Activated T-helper 1 cell treated with anti-CD3 and anti-CD28 coated beads, Interleukin-2, amount 50 U/mL, for 16 hours (primary cell): Measurements from ENCODE around the gene YBEY.
A peak's percentile ranks its signal among the peaks of the same experiment; 100 is the strongest.
"Not testable (repeated sequence)": the region's sequence is repeated elsewhere in the genome, so short reads cannot be mapped to it uniquely, and the experiment has no call there.

Source experiments
- DNase-seq, 2 donors: peaks; one replicate each; pipeline ENCODE4 v3.0.0-alpha.2; 2020; ENCODE audit warnings: low read depth in 1 of 2, low spot score in 1 of 2

The YBEY gene, protein sequence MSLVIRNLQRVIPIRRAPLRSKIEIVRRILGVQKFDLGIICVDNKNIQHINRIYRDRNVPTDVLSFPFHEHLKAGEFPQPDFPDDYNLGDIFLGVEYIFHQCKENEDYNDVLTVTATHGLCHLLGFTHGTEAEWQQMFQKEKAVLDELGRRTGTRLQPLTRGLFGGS

DNA sequence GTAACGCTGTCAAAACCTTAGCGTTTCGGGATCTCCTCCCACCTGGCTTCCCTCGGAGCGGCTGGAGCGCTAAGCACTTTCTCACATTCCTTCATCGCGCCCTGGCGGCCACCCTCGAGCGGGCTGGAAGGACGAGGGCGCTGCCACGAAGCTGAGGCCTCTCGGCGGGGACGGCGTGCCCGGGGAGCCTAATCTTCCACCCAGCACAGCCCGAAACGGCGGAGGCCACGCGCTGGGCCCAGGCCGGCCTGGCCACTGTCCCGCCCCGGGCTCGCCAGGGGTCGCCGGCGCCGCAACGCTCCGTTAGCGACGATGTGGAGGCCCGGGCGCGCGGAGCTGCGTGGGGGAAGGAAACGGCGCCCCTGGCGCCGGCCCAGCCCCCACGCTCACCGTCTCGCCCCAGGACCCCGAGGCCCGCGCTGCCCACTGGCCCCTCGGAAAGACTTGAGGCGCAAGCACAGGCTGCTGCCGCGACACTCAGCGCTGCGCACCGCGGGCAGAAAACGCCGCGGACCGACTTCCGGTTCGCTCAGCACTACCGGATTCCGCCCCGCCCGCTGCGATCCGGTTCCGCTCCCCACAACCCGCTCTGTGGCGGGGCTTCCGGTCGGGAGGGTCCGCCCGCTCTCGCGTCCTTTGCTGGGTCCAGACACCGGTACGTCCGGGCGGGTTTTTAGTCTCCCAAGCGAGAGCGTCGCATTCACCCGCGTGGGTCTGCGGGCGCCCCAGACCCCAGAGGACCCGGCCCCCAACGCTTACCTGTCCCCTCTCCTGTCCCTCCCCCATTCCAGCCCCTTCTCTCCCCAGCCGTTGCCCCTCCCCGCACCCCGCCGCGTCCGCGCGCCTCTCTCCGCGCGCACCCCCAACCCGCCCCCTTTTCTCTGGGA lies at the start of gene YBEY:
Gene YBEY (plus strand): TSS at position 582 of the 887 bp plus-strand sequence. CDS start 572 bp downstream, outside the sequence.
- peak; percentile 73 to 79 for DNase-seq

DNA sequence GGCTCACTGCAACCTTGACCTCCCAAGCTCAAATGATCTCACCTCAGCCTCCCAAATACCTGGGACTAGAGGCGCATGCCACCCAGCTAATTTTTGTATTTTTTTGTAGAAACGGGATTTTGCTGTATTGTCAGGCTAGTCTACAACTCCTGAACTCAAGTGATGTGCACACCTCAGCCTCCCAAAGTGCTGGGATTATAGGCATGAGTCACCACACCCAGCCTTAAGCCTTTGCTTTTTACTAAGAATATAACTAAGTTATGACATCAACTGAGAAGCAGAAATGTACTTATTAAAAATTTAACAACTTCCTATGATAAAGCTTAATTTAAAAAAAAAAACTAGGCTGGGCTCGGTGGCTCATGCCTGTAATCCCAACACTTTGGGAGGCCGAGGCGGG lies 48.7 kb upstream of the YBEY start:
- no peak for DNase-seq

DNA sequence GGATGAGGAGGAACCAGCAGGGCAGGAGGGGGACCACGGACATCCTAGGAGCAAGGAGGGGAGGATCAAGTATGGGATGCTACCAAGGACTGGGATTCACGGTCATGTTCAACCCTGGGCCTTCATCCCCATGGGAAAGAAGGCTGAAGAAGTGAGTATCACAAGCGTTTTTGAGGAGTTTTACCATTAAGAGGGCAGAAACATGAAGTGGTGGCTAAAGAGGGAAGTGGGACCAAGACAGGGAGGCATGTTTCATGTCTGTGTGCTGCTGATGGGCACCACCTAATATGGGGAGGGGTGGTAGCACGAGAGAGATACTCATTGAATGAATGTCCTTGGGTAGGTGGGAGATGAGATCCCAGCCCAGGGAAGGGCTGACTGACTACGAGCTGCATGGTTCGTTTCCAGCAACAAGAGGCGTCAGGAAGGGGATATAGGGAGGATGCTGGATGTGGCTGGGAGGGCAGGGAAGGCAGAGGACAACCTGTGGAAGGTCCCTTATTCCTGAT lies 46.3 kb upstream of the YBEY start:
- DNase-seq = no peak

DNA sequence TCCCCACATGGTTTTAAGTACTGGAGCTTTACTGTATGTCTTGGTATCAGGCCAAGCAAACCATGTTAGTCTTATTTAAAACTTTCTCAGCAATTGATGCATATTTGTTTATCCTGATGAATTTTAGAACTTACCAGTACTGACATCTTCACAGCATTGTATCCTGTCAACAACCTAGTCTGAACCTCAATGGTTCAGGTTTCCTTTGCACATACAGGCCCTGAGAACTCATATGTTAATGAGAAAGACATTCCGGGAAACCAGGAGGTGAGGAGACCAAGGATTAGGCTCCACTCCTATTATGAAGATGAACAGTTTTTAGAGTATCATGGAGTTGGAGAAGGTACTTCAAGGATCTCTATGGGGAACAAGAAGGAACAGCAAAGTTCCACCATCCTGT lies 44.6 kb upstream of the YBEY start:
- not testable (repeated sequence) for DNase-seq

DNA sequence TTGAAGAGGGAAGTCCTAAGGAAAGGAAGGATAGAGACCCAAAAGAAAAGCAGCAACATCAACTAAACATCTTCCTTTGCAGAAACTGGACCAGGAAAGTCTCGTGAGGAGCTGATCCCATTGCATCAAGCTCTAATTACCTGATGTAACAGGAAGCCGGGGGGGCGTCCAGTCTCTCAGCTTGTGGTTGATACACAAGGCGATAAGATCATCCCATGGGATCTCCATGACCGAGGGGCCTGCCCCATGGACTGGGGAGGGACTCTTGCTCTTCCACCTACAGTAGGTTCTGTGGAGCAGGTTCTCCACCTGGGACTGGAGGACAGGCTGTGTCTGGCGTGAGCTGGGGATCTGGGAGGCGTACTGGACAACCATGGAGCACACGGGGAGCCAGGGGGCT lies 42.8 kb upstream of the YBEY start:
- no peak for DNase-seq

DNA sequence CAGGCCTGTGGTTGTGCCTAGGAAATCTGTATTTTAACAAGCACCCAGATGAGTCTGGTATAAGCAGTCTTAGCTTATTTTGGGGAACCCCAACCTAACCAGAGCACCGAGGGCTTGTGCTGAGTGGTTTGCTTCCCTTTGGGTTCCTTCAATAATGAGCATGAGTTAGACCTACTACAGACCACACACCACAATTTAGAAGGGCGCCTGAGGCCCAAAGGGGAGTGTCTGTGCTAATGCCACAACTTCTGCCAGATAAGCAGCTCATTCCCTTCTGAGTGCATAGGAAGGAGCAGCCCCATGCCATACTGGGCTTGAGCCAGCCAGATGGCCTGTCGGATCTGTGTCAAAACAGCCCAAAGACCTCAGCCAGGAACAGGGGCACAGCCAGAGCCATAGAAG lies 42.2 kb upstream of the YBEY start:
- DNase-seq = no peak

DNA sequence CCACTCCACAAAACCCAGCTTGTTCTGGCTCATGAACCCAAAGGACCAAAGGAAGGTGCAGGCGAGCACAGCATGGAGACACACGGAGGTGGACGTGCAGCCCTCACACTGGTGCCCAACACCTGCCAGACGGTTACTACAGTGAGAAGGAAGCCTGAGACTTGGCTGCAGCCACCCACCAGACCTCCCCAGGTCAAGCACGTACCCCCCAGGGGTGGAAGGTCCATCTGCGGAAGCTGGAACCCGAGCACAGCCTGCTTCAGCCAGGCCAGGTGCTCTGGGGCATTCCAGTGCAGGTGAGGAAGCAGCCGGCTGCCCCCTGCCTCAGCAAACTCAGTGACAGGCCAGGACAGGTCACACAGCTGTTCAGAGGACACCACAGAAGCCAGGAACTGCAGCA lies 41.5 kb upstream of the YBEY start:
- DNase-seq = no peak

DNA sequence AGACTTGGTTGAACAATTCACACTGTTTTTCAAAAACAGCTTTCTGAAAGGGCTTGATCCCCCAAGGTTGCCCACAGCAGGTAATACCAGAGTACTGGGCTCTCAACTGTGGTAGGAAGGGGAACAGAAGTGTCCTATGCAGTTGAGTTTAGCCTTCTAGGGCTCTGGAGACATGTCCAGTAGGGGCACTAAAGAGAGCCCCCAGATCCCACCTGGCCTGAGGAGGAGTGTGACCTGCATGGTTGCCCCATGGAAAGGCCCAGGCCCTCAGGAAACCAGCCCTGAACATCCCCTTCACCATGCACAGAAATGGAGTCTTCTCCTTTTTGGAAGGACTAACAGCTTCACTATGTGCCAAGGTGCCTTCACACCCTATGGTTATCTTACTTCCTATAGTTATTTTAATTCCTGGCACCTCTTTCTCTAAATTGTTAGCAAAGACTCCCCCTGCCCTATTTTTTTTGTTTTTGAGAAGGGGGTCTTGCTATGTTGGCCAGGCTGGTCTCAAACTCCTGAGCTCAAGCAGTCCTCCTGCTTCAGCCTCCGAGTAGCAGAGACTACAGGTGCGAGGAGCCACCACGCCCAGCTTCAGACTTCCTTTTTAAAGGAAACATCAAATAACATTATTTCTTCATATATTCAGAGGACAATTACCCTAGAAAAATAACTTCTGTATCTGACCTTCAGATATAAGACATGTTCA lies 40.8 kb upstream of the YBEY start:
- no peak for DNase-seq

DNA sequence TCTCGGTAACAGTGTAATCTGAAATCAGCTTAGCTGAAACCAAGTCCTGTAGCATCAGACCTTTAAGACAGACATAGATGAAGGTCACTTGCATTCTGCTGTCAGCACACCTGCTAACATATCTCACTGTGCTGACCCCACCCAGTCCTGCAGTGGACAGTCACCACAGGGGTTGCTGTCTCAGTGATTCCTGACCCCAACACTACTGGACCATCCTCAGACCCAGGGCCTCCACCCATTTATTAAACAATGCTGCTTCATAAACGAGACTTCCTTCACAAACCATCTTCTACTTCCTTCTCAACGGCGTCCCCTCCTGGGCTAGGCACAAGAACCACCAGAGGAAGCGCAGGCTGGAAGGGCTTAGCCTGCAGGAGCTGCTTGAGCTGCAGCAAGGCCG lies 39.8 kb upstream of the YBEY start:
- DNase-seq = no peak

DNA sequence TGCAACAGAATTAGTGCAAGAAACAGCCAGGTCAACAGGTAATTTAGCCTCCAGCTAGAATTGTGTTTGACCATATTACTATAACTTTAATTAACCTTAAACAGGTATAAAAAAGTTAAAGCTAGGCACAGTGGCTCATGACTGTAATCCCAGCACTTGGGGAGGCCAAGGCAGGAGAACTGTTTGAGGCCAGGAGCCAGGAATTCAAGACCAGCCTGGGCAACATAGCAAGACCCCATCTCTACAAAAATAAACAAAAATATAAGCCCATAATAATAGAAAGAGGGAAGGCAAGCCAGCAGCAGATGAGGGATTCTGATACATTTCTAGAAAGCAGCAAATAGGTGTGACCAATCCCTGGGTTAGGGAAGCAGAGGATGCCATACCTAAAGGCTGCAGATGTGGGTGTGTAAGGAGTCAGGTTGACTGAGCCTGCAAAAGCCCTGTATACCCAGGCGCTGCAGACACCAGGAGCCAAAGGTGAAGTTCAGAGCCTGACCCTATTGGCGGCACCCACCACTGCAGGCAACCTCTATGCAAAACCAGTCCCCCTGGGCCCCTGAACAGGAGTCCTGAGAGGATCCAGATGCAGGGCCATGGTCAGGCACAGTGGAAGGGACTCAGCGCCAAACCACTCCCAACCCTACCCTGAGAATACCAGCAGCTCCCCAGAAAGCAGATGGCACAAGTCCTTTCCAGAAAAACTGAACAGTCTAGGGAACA lies 38.3 kb upstream of the YBEY start:
- no peak for DNase-seq

DNA sequence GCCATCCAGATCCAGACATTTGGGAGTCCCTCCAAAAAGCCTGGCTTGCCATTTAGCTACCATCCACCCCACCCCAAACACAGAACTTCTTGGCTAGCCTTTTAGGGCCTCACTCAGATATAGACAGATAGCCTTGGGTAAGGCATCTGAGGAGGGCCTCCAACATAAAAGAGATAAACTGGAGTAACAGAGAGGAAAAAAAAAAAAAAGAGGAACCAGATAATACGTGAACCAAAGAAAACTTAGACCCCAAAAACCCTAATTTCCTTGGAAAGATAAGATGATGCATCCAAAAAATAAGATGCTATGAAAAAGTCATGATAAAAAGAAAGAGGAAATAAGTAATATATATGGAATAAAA lies 37.7 kb upstream of the YBEY start:
- DNase-seq = no peak

DNA sequence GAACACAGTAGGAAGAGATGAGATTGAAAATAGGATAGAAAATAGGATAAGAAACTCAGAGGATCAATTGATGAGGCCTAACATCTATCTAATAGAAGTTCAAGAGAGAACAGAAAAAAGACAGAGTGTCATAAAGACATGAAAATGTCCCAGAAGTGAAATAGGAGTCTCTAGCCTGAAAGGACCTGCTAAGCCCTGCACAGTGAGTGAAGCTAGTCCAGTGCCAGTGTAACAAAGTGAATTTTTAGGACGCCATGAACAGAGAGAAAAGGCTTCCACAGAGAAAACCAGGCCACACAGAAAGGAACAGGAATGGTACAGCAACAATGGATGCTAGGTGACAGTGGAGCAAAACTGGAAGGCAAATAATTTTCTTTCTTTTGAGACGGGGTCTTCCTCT lies 37.3 kb upstream of the YBEY start:
- DNase-seq = no peak

DNA sequence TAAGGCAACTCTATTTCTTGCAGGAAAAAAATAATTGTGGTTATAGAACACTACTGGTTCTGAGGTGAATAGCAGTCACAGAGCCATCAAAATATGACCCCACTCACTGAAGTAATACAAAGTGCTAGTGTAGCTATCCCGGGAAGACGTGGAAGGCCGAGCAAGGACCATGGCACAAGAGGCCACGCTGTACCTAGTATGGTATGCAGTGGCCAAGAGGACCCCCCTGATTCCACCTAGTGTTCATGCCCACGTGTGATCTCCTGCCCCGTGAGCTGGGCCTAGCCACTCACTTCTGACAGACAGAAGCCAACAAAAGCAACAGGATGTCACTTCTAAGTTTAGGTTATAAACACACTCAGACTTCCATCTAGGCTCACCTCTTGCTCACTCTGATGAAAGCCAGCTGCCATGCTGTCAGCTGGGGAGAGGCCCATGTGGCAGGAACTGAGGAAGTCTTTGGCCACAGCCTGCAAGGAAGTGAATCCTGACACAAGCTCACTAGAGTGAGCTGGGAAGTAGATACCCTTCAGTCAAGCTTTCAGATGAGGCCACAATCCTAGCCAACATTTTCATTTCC lies 35.9 kb upstream of the YBEY start:
- DNase-seq = no peak

DNA sequence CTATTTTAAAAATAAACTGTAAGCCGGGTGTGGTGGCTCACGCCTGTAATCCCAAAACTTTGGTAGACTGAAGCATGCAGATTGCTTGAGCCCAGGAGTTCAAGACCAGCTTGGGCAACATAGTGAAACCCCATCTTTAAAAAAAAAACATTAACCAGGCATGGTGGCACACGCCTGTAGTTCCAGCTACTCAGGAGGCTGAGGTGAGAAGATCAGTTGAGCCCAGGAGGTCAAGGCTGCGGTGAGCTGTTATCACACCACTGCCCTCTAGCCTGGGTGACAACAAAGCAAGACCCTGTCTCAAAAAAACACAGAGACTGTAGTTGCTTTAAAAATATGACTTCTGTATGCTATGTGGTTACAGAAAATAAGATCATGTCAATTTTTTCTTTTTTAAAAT lies 33.3 kb upstream of the YBEY start:
- no peak for DNase-seq

DNA sequence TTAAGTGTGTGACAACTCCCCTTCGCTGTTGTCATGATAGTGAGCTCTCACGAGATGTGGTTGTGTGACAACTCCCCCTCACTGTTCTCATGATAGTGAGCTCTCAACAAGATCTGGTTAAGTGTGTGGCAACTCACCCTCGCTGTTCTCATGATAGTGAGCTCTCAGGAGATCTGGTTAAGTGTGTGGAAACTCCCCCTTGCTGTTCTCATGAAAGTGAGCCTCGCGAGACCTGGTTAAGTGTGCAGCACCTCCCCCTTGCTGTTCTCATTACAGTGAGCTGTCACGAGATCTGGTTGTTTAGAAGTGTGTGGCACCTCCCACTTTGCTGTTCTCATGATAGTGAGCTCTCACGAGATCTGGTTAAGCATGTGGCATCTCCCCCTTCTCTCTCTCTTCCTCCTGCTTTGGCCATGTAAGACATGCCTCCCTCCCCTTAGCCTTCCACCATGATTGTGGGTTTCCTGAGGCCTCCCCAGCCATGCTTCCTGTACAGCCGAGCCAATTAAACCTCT lies 32.5 kb upstream of the YBEY start:
- DNase-seq = peak in 1 of 2 donors; percentile 17

DNA sequence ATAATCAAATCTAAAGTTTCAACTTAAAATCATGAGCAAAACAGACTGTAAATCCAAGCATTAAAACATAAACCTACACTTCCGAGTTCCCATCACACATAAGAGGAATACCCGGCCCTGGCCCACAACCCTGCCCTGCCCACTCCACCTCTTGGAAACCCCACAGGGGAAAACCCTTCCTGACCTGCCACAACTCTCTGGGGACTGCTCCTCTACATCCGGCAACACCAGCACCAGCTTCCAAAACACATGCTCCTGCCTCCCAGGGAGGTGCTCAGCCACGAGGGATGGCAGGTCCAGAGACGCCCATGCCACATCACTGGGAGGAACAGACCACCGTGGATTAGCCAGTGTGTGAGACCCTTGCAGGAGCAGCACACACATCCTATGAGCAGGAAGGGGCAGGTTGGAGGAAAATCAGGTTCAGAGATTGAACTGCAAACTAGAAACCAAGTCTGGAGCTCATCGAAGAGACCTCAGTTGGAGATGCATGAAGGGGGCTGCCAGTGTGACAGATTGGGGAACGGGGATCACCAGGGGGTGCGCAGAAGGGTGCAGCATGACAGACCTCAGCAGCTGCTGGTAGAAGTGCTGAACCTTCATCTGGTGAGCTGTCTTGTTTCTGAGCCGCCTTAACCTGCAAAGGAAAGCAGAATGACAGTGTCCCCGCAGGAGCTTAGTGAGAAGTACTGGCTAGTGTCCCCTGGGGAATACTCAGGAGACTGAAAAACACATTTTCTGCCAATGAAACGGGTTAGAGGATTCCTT lies 31.8 kb upstream of the YBEY start:
- DNase-seq = no peak

DNA sequence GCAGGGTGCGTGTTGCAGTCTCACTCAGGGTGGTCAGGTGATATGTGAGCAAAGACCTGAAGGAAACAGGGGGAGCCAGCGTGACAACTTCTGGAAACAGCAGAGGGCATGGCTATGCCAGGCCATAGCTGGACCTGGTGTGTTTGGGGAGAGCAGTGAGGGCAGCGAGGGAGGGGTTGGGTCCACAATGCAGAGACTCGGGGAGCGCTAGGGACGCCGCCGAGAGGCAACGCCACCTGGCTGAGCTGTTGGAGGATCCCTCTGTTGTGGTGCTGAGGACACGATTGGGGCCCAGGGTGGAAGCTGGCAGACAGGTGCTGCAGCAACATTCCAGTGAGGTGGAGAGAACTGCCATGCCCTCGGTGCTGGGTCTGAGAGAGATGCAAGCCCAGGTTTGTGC lies 31.0 kb upstream of the YBEY start:
- no peak for DNase-seq

DNA sequence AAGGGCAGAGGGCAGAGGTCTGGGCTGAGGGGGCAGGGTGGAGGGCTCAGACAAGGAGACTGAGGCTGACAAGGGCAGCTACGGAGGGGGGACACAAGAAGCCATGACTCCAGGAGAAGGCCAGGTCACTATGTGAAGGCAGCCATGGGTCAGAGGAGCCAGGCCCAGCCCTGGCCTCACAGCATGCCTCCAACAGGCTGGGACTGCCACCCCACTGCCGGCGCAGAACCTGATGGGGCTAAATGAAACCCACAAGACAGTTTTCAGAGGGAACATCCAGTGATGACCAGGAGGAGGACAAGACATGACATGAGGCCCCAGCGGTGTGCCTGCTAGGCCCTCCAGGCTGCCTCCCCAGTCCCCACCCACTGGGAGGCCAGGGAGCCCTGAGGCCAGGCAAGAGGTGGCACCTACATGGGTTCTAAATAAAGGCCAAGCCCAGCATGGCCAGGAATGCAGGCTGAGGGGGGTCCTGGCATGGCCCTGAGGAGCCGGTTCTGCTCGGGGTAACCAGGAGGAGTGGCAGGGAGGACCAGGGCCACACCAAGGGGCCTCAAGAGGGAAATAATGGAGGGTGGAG lies 30.3 kb upstream of the YBEY start:
- no peak for DNase-seq

DNA sequence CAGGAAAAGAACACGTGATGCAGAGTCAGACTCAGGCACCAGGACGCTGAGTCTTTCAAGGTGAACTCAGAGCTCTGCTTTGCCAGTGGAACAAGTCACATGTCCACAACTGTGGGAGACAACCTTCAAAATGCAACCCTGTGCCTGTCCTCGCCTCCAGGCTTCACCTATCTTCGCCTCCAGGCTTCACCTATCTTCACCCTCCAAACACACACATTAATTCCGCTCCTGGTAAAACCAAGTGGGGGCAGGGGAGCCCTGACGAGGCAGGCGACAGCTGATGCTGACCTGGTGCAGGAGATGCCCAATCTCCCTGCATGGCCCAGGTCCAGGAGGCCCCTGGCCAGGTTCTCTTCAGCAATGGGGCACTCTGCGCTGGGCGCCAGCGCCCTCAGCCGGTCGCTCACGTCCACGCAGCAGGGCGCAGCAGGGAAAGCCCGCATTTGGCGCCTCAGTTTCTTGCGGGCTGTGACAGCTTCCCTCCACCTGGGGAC lies 29.6 kb upstream of the YBEY start:
- DNase-seq = no peak
